Muscle layer of colon (tissue), 2 donors: ENCODE results near the gene SPECC1L.

Source experiments
- H3K27ac ChIP-seq: one replicate; pipeline ENCODE4 v1.7.0; 2013; ENCODE audit warnings: low read depth, mild to moderate bottlenecking, low read length, moderate library complexity
- H3K27me3 ChIP-seq, 2 donors: one replicate each; pipeline ENCODE4 v1.7.0; 2013; ENCODE audit warnings: low read length in 2 of 2, mild to moderate bottlenecking in 2 of 2; ENCODE audit not compliant: insufficient read depth in 2 of 2, control insufficient read depth in 1 of 2
- H3K36me3 ChIP-seq: one replicate; pipeline ENCODE4 v1.7.0; 2013; ENCODE audit warnings: mild to moderate bottlenecking, low read length; ENCODE audit not compliant: insufficient read depth
- H3K4me1 ChIP-seq: one replicate; pipeline ENCODE4 v1.7.0; 2013; ENCODE audit warnings: mild to moderate bottlenecking, low read length; ENCODE audit not compliant: insufficient read depth
- H3K4me3 ChIP-seq, 2 donors: one replicate each; pipeline ENCODE4 v1.7.0; 2013; ENCODE audit warnings: low read length in 2 of 2, low read depth in 1 of 2, mild to moderate bottlenecking in 1 of 2, moderate library complexity in 1 of 2
- H3K9ac ChIP-seq: one replicate; pipeline ENCODE4 v1.7.0; 2013; ENCODE audit warnings: low read length
- H3K9me3 ChIP-seq: one replicate; pipeline ENCODE4 v1.7.0; 2013; ENCODE audit warnings: mild to moderate bottlenecking, low read length
- donor health status: abdominal sarcoma.
- donor health status: Adenocarcinoma of cecum.

The SPECC1L gene

DNA sequence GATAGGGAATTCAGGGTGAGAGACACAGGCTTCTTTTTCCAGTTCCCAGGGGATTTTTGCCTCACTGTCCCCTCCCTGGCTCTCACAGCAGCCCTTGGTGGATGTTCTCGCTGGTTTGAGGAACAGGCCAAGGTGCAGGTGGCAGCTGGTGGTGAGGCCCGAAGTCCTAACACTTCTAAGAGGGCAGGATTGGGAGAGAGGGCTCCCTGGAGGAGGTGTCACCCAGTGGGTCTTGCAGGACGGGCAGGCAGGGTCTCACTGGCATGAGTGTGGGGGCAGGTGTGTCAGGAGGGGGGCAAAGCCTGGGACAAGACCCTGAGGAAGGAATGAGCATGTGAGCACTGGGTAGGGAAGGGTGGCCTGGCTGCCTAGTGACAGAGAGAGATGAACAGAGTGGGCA, 165.9 kb downstream of the SPECC1L start:
- peaks cover 35% of the 10 kb centered on the region for H3K4me1 ChIP-seq

DNA sequence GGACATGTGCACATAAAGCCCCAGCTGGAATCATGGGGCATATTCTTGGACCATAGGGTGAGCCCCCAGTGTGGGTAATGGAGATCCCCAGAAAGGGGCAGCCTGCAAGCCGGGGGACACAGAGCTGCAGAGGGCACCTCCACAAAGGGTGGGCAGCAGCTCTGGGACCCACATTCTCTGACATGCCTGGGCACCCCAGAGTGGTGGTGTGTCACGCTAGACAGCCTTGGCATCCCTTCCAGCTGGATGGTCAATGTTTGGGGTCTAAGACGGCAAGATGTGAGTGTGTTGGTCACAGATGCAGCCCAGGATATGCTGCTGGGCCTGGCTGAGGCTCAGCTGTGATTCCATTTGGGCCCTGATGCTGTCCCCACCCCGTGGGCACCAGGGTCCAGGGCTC, 166.5 kb downstream of the SPECC1L start:
- H3K4me1 ChIP-seq, result peaks cover 30% of the 10 kb centered on the region
- H3K27me3 ChIP-seq, result no peaks in the 10 kb centered on the region
- H3K9ac ChIP-seq, result no peak overlapping the region
- no peaks in the 10 kb centered on the region for H3K36me3 ChIP-seq
- H3K9me3 ChIP-seq, result no peaks in the 10 kb centered on the region
- H3K27ac ChIP-seq, result no peak overlapping the region
- H3K4me3 ChIP-seq, result no peak overlapping the region

More for the DNA sequence above, 165.9 kb downstream of the SPECC1L start:
- H3K9ac ChIP-seq, result no peak overlapping the region
- H3K9me3 ChIP-seq, result no peaks in the 10 kb centered on the region
- no peaks in the 10 kb centered on the region for H3K36me3 ChIP-seq
- no peak overlapping the region for H3K4me3 ChIP-seq
- H3K27me3 ChIP-seq, result no peaks in the 10 kb centered on the region
- no peak overlapping the region for H3K27ac ChIP-seq

DNA sequence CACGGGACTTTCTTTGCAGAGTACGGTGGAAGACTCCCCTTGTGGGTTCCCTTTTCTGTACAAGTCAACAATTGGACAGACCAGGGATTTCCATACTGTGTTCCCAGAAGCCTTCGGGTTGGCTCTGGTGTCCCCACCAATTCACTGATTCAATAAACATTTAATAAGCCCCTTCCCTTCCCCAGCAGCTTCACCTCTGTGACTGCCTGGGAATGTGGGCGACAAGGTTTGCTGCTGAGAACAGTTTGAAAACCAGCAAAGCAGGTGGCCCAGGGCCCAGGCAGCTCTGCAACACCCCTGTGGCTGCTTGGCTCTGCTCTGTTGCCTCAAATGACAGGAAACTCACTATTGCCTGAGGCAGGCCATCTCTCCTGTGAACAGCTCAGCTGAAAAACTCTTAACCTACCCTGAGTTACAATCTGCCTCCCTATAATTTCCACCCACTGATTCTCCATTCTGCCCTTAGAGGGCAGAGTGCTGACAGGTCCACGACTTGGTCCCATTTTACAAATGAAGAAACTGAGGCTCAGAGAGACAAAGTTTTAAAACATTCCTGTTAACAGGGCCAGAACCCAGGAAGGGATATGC, 167.2 kb downstream of the SPECC1L start:
- Histone ChIP-seq H3K9ac (no peak overlapping the region), H3K27me3 (no peaks in the 10 kb centered on the region), H3K27ac (no peak overlapping the region), H3K4me3 (no peak overlapping the region), H3K9me3 (no peaks in the 10 kb centered on the region), H3K4me1 (peaks cover 22% of the 10 kb centered on the region), H3K36me3 (no peaks in the 10 kb centered on the region)

DNA sequence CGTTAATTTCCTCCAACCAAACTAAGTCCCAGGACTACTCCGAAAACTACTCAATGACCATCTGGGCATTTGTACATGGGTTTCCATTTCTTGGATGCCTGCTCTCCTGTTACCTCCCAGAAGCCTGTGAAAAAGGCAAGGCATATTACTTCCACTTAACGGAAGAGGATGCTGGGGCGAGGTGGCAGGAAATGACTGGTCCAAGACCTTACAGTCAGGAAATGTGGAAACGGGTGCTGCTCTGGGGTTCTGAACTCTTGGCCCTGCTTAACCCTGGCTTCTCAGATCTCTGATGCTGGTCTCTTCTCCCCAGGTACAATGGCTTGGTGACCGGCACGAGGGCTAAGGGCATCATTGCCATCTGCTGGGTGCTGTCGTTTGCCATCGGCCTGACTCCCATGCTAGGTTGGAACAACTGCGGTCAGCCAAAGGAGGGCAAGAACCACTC, 169.7 kb downstream of the SPECC1L start:
- Histone ChIP-seq H3K27ac (no peak overlapping the region), H3K9me3 (no peaks in the 10 kb centered on the region), H3K36me3 (no peaks in the 10 kb centered on the region), H3K4me1 (no peaks in the 10 kb centered on the region), H3K9ac (no peak overlapping the region), H3K4me3 (no peak overlapping the region), H3K27me3 (no peaks in the 10 kb centered on the region)

DNA sequence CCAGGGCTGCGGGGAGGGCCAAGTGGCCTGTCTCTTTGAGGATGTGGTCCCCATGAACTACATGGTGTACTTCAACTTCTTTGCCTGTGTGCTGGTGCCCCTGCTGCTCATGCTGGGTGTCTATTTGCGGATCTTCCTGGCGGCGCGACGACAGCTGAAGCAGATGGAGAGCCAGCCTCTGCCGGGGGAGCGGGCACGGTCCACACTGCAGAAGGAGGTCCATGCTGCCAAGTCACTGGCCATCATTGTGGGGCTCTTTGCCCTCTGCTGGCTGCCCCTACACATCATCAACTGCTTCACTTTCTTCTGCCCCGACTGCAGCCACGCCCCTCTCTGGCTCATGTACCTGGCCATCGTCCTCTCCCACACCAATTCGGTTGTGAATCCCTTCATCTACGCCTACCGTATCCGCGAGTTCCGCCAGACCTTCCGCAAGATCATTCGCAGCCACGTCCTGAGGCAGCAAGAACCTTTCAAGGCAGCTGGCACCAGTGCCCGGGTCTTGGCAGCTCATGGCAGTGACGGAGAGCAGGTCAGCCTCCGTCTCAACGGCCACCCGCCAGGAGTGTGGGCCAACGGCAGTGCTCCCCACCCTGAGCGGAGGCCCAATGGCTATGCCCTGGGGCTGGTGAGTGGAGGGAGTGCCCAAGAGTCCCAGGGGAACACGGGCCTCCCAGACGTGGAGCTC, 170.2 kb downstream of the SPECC1L start:
- H3K36me3 ChIP-seq, result no peaks in the 10 kb centered on the region
- no peaks in the 10 kb centered on the region for H3K27me3 ChIP-seq
- no peaks in the 10 kb centered on the region for H3K9me3 ChIP-seq
- H3K27ac ChIP-seq, result no peak overlapping the region
- H3K4me3 ChIP-seq, result no peak overlapping the region
- H3K4me1 ChIP-seq, result no peaks in the 10 kb centered on the region
- no peak overlapping the region for H3K9ac ChIP-seq

DNA sequence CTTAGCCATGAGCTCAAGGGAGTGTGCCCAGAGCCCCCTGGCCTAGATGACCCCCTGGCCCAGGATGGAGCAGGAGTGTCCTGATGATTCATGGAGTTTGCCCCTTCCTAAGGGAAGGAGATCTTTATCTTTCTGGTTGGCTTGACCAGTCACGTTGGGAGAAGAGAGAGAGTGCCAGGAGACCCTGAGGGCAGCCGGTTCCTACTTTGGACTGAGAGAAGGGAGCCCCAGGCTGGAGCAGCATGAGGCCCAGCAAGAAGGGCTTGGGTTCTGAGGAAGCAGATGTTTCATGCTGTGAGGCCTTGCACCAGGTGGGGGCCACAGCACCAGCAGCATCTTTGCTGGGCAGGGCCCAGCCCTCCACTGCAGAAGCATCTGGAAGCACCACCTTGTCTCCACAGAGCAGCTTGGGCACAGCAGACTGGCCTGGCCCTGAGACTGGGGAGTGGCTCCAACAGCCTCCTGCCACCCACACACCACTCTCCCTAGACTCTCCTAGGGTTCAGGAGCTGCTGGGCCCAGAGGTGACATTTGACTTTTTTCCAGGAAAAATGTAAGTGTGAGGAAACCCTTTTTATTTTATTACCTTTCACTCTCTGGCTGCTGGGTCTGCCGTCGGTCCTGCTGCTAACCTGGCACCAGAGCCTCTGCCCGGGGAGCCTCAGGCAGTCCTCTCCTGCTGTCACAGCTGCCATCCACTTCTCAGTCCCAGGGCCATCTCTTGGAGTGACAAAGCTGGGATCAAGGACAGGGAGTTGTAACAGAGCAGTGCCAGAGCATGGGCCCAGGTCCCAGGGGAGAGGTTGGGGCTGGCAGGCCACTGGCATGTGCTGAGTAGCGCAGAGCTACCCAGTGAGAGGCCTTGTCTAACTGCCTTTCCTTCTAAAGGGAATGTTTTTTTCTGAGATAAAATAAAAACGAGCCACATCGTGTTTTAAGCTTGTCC, 171.0 kb downstream of the SPECC1L start:
- Histone ChIP-seq H3K27ac (no peak overlapping the region), H3K9me3 (no peaks in the 10 kb centered on the region), H3K4me3 (no peak overlapping the region), H3K9ac (no peak overlapping the region), H3K36me3 (no peaks in the 10 kb centered on the region), H3K4me1 (no peaks in the 10 kb centered on the region), H3K27me3 (no peaks in the 10 kb centered on the region)

DNA sequence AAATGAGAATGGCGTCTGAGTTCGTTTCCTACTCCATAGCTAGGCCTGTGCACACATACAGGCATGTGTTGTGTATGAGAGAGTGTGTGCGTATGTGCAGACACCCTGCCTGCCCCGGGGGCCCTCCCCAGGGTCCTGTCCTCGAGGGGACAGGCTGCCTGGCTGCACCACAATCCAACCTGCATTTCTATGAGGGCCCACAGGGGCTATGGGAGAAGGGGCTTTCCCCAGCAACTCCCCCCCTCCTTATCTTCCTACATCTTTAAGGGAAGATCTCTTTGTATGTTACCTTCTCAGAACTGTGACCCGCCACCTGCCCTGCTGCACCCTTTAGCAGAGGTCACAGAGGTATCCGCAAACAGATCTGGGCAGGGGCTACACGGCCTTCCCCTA, 171.7 kb downstream of the SPECC1L start:
- Histone ChIP-seq H3K4me3 (no peak overlapping the region), H3K9ac (no peak overlapping the region), H3K27ac (no peak overlapping the region), H3K9me3 (no peaks in the 10 kb centered on the region), H3K4me1 (no peaks in the 10 kb centered on the region), H3K27me3 (no peaks in the 10 kb centered on the region), H3K36me3 (no peaks in the 10 kb centered on the region)

DNA sequence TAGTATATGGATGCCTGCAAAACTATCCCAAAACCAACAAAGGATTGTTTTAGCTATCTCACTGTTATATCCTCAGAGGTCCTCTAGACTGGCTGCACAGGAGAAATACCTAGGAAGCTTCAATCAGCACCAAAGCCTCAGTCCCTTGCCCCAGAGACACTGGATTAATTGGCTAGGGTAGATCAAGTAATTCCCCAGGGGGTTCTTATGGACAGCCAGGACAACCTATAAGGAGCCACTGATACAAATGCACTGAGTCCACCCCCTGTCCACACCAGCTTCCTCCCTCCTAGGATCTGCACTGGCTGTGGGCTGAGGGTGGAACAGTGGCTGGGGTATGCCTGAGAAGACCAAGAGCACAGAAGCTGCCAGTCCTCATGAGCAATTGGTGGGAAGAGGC, 173.0 kb downstream of the SPECC1L start:
- H3K27me3 ChIP-seq, result no peaks in the 10 kb centered on the region
- H3K36me3 ChIP-seq, result no peaks in the 10 kb centered on the region
- H3K4me1 ChIP-seq, result no peaks in the 10 kb centered on the region
- H3K9me3 ChIP-seq, result no peaks in the 10 kb centered on the region
- no peak overlapping the region for H3K4me3 ChIP-seq
- no peak overlapping the region for H3K27ac ChIP-seq
- no peak overlapping the region for H3K9ac ChIP-seq

DNA sequence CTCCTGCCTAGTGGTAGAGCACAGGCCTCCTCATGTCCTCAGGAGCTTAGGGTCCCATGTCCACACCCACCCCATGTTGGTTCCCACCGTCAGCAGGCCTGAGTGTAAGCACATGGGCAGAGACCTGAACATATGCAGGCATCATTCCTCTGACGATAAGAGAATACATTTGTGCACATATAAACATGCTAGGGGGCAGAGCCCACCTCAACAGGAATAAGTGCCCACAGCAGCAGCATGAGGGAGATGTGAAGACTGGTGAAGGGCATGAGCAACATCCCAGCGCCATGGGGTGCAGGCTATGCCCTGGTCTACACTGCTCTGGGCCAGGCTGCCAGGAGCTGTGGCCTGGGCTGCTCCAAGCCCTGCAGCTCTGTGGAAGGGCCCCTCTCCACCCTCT, 173.6 kb downstream of the SPECC1L start:
- no peaks in the 10 kb centered on the region for H3K4me1 ChIP-seq
- no peak overlapping the region for H3K4me3 ChIP-seq
- no peaks in the 10 kb centered on the region for H3K27me3 ChIP-seq
- no peaks in the 10 kb centered on the region for H3K9me3 ChIP-seq
- no peaks in the 10 kb centered on the region for H3K36me3 ChIP-seq
- H3K9ac ChIP-seq, result no peak overlapping the region
- H3K27ac ChIP-seq, result no peak overlapping the region

DNA sequence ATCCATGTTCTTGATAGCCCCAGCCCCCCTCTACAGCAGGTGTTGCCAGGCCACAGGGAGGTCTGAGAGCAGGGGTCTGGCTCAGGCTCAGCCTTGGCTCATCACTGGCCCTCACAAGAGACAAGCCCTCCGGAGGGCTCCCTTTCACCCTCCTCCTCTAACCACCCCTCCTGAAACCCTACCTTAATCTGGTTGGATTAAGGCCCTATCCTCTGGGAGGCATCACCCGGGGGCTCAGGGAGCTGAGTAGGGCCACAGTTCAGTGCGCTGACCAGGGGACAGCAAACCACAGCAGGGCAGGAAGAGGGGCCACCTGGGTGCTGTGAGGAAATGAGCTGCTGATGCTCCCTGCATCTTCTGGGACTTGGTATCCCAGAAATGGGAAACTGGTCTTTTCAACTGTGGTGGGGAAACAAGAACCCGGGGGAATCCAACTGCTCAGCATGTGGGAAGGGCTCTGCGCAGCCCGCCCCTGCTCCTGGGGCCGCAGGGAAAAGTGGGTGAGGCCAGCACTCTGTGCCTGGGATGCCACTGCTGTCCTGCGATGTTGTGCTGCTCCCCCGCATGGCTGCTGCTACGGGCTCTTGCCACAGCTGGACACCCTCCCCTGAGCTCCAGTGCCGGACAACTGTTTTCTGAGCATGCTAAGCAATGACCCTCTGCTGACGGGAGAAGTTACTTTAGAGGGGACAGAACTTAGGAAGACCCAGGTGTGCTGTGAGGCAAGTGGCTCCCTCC, 174.3 kb downstream of the SPECC1L start:
- Histone ChIP-seq H3K9me3 (no peaks in the 10 kb centered on the region), H3K9ac (no peak overlapping the region), H3K4me3 (no peak overlapping the region), H3K27me3 (no peaks in the 10 kb centered on the region), H3K27ac (no peak overlapping the region), H3K36me3 (no peaks in the 10 kb centered on the region), H3K4me1 (no peaks in the 10 kb centered on the region)
